ENCODE measurements around the gene SERAC1. TPM values are rescaled to one million over a fixed set of nuclear protein-coding genes. Genes with fewer than 3 reads are reported as not detected.
"Not testable (repeated sequence)": the region's sequence is repeated elsewhere in the genome, so short reads cannot be mapped to it uniquely, and the experiment has no call there.

The SERAC1 gene
- total RNA-seq, 1 donor from 2014 or later: 6.7 TPM

GRCh38 chr6:158175111-158175510 is 7.0 kb upstream of the SERAC1 start:
- intact Hi-C loops (cut with micrococcal nuclease): no loop called here

- intact Hi-C loops (cut with micrococcal nuclease): no loop called here
Observed at GRCh38 chr6:158174514-158174913, 6.5 kb upstream of the SERAC1 start.

- intact Hi-C loops (cut with micrococcal nuclease): no loop called here
Observed at GRCh38 chr6:158174024-158174423, 6.0 kb upstream of the SERAC1 start.

GRCh38 chr6:158172001-158172400 is 3.9 kb upstream of the SERAC1 start:
- intact Hi-C loops (cut with micrococcal nuclease): no loop called here

GRCh38 chr6:158170656-158171081 is 2.6 kb upstream of the SERAC1 start:
- intact Hi-C loops (cut with micrococcal nuclease): no loop called here

GRCh38 chr6:158169634-158170033 is 1.6 kb upstream of the SERAC1 start:
- intact Hi-C loops (cut with micrococcal nuclease): loop anchor here (2.0 to 10.0 kb wide), 6 partner anchors 698 to 1623 kb away; partner anchors contain the start of genes MRPL18, SOD2, TMEM242 and ZDHHC14

- intact Hi-C loops (cut with micrococcal nuclease): loop anchor here (2.0 to 10.0 kb wide), 6 partner anchors 395 to 1626 kb away; partner anchors contain the start of genes MRPL18, SOD2, TMEM181 and TMEM242
Observed at GRCh38 chr6:158165919-158166416, 2.1 kb downstream of the SERAC1 start.

GRCh38 chr6:158164579-158165170 is 3.4 kb downstream of the SERAC1 start:
- intact Hi-C loops (cut with micrococcal nuclease): loop anchor here (5.0 to 10.0 kb wide), 5 partner anchors 703 to 1628 kb away; partner anchors contain the start of genes MRPL18, SOD2 and TMEM242

GRCh38 chr6:158161566-158162254 is 6.4 kb downstream of the SERAC1 start:
- intact Hi-C loops (cut with micrococcal nuclease): loop anchor here (10.0 kb wide), 1 partner anchor 837 kb away; the partner anchor contains the start of gene TMEM242

GRCh38 chr6:158160932-158161539 is 7.0 kb downstream of the SERAC1 start:
- intact Hi-C loops (cut with micrococcal nuclease): loop anchor here (10.0 kb wide), 1 partner anchor 836 kb away; the partner anchor contains the start of gene TMEM242

- intact Hi-C loops (cut with micrococcal nuclease): no loop called here
Observed at GRCh38 chr6:158158748-158159147, 9.3 kb downstream of the SERAC1 start.

- intact Hi-C loops (cut with micrococcal nuclease): no loop called here
Observed at GRCh38 chr6:158158123-158158522, 9.9 kb downstream of the SERAC1 start.

GRCh38 chr6:158157064-158157764 is 10.8 kb downstream of the SERAC1 start:
- intact Hi-C loops (cut with micrococcal nuclease): no loop called here

GRCh38 chr6:158154816-158155215 is 13.2 kb downstream of the SERAC1 start:
- intact Hi-C loops (cut with micrococcal nuclease): no loop called here

GRCh38 chr6:158153576-158153975 is 14.5 kb downstream of the SERAC1 start:
- intact Hi-C loops (cut with micrococcal nuclease): no loop called here

GRCh38 chr6:158152659-158153058 is 15.4 kb downstream of the SERAC1 start:
- intact Hi-C loops (cut with micrococcal nuclease): no loop called here

- intact Hi-C loops (cut with micrococcal nuclease): not testable (repeated sequence)
Observed at GRCh38 chr6:158152025-158152424, 16.0 kb downstream of the SERAC1 start.

GRCh38 chr6:158150701-158151100 is 17.4 kb downstream of the SERAC1 start:
- intact Hi-C loops (cut with micrococcal nuclease): no loop called here

GRCh38 chr6:158149641-158150040 is 18.4 kb downstream of the SERAC1 start:
- intact Hi-C loops (cut with micrococcal nuclease): no loop called here

- intact Hi-C loops (cut with micrococcal nuclease): no loop called here
Observed at GRCh38 chr6:158143700-158144099, 24.4 kb downstream of the SERAC1 start.

GRCh38 chr6:158142789-158143188 is 25.3 kb downstream of the SERAC1 start:
- intact Hi-C loops (cut with micrococcal nuclease): no loop called here

All from T-helper 1 cell treated with Interleukin-12 subunit alpha and Interleukin-12 subunit beta and Interleukin-4 antibody, amounts not matched to agents 30 ng/mL and 1 ng/mL, for 36 hours (primary cell).